PC-3 (cell line): ENCODE data around the gene SLC30A3. TPM values are rescaled to one million over a fixed set of nuclear protein-coding genes. Genes with fewer than 3 reads are reported as not detected.

Source experiments
- ATAC-seq: fragments of 200-7000 bp; cut with Tn5 transposase; 2 replicates; pipeline ENCODE4 v1.9.1; 2020; ENCODE audit warnings: mild to moderate bottlenecking, moderate library complexity
- BruUV-seq: library from RNA; stranded (reverse); fragments of 400-500 nt; replicated peaks from 2 replicates; lab custom pipeline; 2021; lab: Mats Ljungman, UMichigan
- CTCF ChIA-PET: fragments of 300-600 bp; sonication (Branson Sonifier 250); formaldehyde crosslinking; loops from one replicate; lab custom pipeline; 2022; ENCODE audit warnings: antibody characterized with exemption; lab: Charles Lee
- POLR2A ChIA-PET: fragments of 300-600 bp; sonication (Branson Sonifier 250); formaldehyde crosslinking; loops from one replicate; lab custom pipeline; 2022; ENCODE audit warnings: antibody characterized with exemption; ENCODE audit not compliant: unreplicated experiment; lab: Charles Lee
- DNase-seq: peaks from one replicate; pipeline ENCODE4 v3.0.0-alpha.2; 2015
- H2AFZ ChIP-seq: fragments of 300-600 bp; sonication (generic); 2 replicates; pipeline ENCODE4 v1.6.0; 2016; ENCODE audit warnings: antibody characterized with exemption, low read length
- H3F3A ChIP-seq: fragments of 300-600 bp; sonication (generic); one replicate; pipeline ENCODE4 v1.6.0; 2017; ENCODE audit warnings: antibody characterized with exemption, low read length, control low read depth, mild to moderate bottlenecking; ENCODE audit not compliant: unreplicated experiment
- H3K27ac ChIP-seq: fragments of 300-600 bp; sonication (generic); 2 replicates; pipeline ENCODE4 v1.5.1; 2016; ENCODE audit warnings: mild to moderate bottlenecking, low read length
- H3K27me3 ChIP-seq: fragments of 300-600 bp; sonication (generic); 2 replicates; pipeline ENCODE4 v1.6.1; 2016; ENCODE audit warnings: low read length, mixed read lengths
- H3K36me3 ChIP-seq: fragments of 300-600 bp; sonication (generic); 2 replicates; pipeline ENCODE4 v1.6.1; 2016; ENCODE audit warnings: low read depth, mixed run types, low read length, mixed read lengths
- H3K4me1 ChIP-seq: fragments of 300-600 bp; sonication (generic); 2 replicates; pipeline ENCODE4 v1.5.1; 2016; ENCODE audit warnings: low read length; ENCODE audit not compliant: insufficient read depth
- H3K4me2 ChIP-seq: fragments of 300-600 bp; sonication (generic); 2 replicates; pipeline ENCODE4 v1.6.0; 2016; ENCODE audit warnings: low read length
- H3K4me3 ChIP-seq: fragments of 300-600 bp; sonication (generic); 2 replicates; pipeline ENCODE4 v1.5.1; 2016; ENCODE audit warnings: mild to moderate bottlenecking, low read length, mixed read lengths
- H3K79me2 ChIP-seq: fragments of 300-600 bp; sonication (generic); 2 replicates; pipeline ENCODE4 v1.6.1; 2017; ENCODE audit warnings: low read length, mixed read lengths
- H3K9ac ChIP-seq: fragments of 300-600 bp; sonication (generic); 2 replicates; pipeline ENCODE4 v1.6.0; 2016; ENCODE audit warnings: mild to moderate bottlenecking, low read length
- H3K9me2 ChIP-seq: fragments of 300-600 bp; sonication (generic); replicated peaks from 2 replicates; pipeline ENCODE4 v1.6.1; 2016; ENCODE audit warnings: mixed run types, low read length, mixed read lengths
- H3K9me3 ChIP-seq: fragments of 300-600 bp; sonication (generic); 2 replicates; pipeline ENCODE4 v1.6.1; 2016; ENCODE audit warnings: low read length, mixed read lengths
- H4K20me1 ChIP-seq: fragments of 300-600 bp; sonication (generic); 2 replicates; pipeline ENCODE4 v1.6.1; 2016; ENCODE audit warnings: low read length, mixed read lengths
- CTCF ChIP-seq: fragments of 300-600 bp; sonication (generic); conservative IDR thresholded peaks from 2 replicates; pipeline ENCODE4 v1.5.1; 2017; ENCODE audit warnings: antibody characterized with exemption, low read depth, mild to moderate bottlenecking, low read length
- EZH2 ChIP-seq: fragments of 300-600 bp; sonication (generic); IDR thresholded peaks from one replicate; pipeline ENCODE4 v1.6.1; 2017; ENCODE audit warnings: antibody characterized with exemption, mild to moderate bottlenecking, low read length; ENCODE audit not compliant: unreplicated experiment
- EZH2phosphoT487 ChIP-seq: fragments of 300-600 bp; sonication (generic); IDR thresholded peaks from 2 replicates; pipeline ENCODE4 v1.6.1; 2018; ENCODE audit warnings: mild to moderate bottlenecking, antibody characterized with exemption, low read length, borderline replicate concordance
- intact Hi-C: fragments of 100-400 bp; cut with micrococcal nuclease; formaldehyde crosslinking; loops from 2 replicates; pipeline ENCODE4 v1.9.0; 2023
- total RNA-seq: library from RNA; depleted of rRNA; stranded (reverse); fragments of >200 nt; gene quantifications from 2 replicates; pipeline ENCODE4 v1.2.3, GENCODE V29; 2014

SLC30A3 gene
- total RNA-seq, 1 experiment from 2014 or later, result 0.36 TPM

DNA sequence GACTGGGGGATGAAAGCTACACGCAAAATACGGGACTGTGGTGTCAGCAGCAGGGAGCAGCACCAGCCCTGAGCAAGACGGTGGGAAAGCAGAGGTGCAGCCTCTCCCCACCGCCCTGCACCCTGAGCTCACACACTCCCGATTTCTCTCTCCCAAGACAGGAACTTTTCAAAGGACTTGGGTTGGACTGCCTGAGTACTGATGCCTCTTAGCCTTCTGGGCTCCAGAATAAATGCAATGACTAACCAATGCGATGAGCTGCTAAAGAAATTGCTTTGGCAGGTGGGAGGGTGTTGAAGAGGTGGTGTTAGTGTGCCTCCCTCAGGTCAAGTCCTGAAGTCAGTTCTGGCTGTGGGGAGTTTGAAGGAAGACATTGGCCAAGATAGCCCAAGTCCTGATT, 29.0 kb upstream of the SLC30A3 start:
- Histone ChIP-seq H3K4me2 (no peak overlapping the region), H3K9me3 (no peaks in the 10 kb centered on the region), H4K20me1 (no peaks in the 10 kb centered on the region), H3K9me2 (no peaks in the 10 kb centered on the region), H3K79me2 (no peaks in the 10 kb centered on the region), H3K27me3 (no peaks in the 10 kb centered on the region), H3K27ac (no peak overlapping the region), H3K4me3 (no peak overlapping the region), H3K9ac (no peak overlapping the region), H3F3A (peaks cover 10% of the 10 kb centered on the region), H3K36me3 (no peaks in the 10 kb centered on the region), H2AFZ (no peak overlapping the region), H3K4me1 (peaks cover 28% of the 10 kb centered on the region)
- DNase-seq, result peak; percentile 48
- peak; percentile 51 for TF ChIP-seq CTCF
- no peak for TF ChIP-seq EZH2
- POLR2A ChIA-PET, result no interaction called here
- intact Hi-C loops, result no loop called here
- CTCF ChIA-PET, result interaction anchor here (0.8 kb wide), 1 partner anchor 12 kb away, joined by 3 read pairs; no protein-coding TSS in a partner anchor
- BruUV-seq, result no TSS peak
- ATAC-seq, result peak; percentile 11; the same call in 1 of the 2 replicates

- Histone ChIP-seq H3K27me3 (no peaks in the 10 kb centered on the region), H2AFZ (no peak overlapping the region), H3K9ac (no peak overlapping the region), H3K4me2 (no peak overlapping the region), H3K4me1 (peaks cover 28% of the 10 kb centered on the region), H4K20me1 (no peaks in the 10 kb centered on the region), H3F3A (peaks cover 10% of the 10 kb centered on the region), H3K4me3 (no peak overlapping the region), H3K79me2 (no peaks in the 10 kb centered on the region), H3K9me3 (no peaks in the 10 kb centered on the region), H3K27ac (no peak overlapping the region), H3K9me2 (no peaks in the 10 kb centered on the region), H3K36me3 (no peaks in the 10 kb centered on the region)
- BruUV-seq, result no TSS peak
- POLR2A ChIA-PET, result no interaction called here
- TF ChIP-seq CTCF, result no peak
- TF ChIP-seq EZH2phosphoT487, result no peak
- ATAC-seq (no peak), DNase-seq (no peak)
- intact Hi-C loops, result no loop called here
- CTCF ChIA-PET, result interaction anchor here (0.6 kb wide), 1 partner anchor 13 kb away, joined by 4 read pairs; no protein-coding TSS in a partner anchor
Observed at GRCh38 chr2:27290549-27290948, 27.7 kb upstream of the SLC30A3 start.

- TF ChIP-seq EZH2 (no peak), CTCF (no peak), EZH2phosphoT487 (no peak)
- Histone ChIP-seq H3K27me3 (no peaks in the 10 kb centered on the region), H3F3A (peaks cover 10% of the 10 kb centered on the region), H3K36me3 (no peaks in the 10 kb centered on the region), H4K20me1 (no peaks in the 10 kb centered on the region), H3K9me2 (no peaks in the 10 kb centered on the region), H3K4me3 (no peak overlapping the region), H2AFZ (no peak overlapping the region), H3K27ac (no peak overlapping the region), H3K4me2 (no peak overlapping the region), H3K4me1 (peaks cover 20% of the 10 kb centered on the region), H3K9me3 (no peaks in the 10 kb centered on the region), H3K9ac (no peak overlapping the region), H3K79me2 (no peaks in the 10 kb centered on the region)
- ChIA-PET CTCF (interaction anchor here (0.6 kb wide), 1 partner anchor 8 kb away, joined by 3 read pairs; no protein-coding TSS in a partner anchor), POLR2A (no interaction called here)
- ATAC-seq (no peak), DNase-seq (no peak)
- intact Hi-C loops, result no loop called here
- BruUV-seq, result no TSS peak
Observed at GRCh38 chr2:27288610-27289009, 25.8 kb upstream of the SLC30A3 start.
